ENCODE results near the gene IP6K2. TPM values are rescaled to one million over a fixed set of nuclear protein-coding genes. Genes with fewer than 3 reads are reported as not detected.

The IP6K2 gene
- total and polyA plus RNA-seq, 7 donors, result 39.0 to 142 (median 77.9) TPM

DNA sequence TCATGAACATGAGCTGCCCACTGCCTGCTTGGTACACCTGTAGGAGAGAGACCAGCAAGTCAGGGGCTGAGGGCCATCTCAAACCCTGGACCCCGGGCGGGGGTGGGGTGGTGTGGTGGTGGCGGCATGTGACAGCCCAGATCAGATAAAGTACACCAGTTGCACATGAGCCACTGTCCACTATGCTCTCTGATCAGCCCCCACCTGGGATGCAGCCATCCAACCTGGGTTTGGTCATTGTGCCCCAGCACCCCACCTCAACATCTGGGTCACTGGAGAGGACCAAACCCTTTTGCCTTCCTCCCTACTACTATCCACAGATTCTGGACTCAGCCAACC lies 28.3 kb downstream of the IP6K2 start:
- DNase-seq, result no peak
- TF ChIP-seq POLR2A (IDR thresholded peaks at IDR 0.05), result no peak
- no peak for TF ChIP-seq EP300 (IDR thresholded peaks at IDR 0.05)
- no peak for TF ChIP-seq POLR2AphosphoS5 (IDR thresholded peaks at IDR 0.05)
- no peak for TF ChIP-seq CTCF (IDR thresholded peaks at IDR 0.05)
- H3K27ac ChIP-seq, result no peak overlapping the region
- no peaks in the 10 kb centered on the region for H3K9me3 ChIP-seq
- 89 to 92% methylated on average over 3 of the region's 3 CpGs for WGBS, 2 donors
- no peak overlapping the region for H3K4me3 ChIP-seq
- peaks cover 0 to 41% (median 32%) of the 10 kb centered on the region in 4 donors for H3K4me1 ChIP-seq
- no peaks in the 10 kb centered on the region for H3K27me3 ChIP-seq
- H3K36me3 ChIP-seq, result peaks cover 38 to 67% (median 56%) of the 10 kb centered on the region in 4 donors
- intact Hi-C loops (cut with DNase I), result no loop called here

DNA sequence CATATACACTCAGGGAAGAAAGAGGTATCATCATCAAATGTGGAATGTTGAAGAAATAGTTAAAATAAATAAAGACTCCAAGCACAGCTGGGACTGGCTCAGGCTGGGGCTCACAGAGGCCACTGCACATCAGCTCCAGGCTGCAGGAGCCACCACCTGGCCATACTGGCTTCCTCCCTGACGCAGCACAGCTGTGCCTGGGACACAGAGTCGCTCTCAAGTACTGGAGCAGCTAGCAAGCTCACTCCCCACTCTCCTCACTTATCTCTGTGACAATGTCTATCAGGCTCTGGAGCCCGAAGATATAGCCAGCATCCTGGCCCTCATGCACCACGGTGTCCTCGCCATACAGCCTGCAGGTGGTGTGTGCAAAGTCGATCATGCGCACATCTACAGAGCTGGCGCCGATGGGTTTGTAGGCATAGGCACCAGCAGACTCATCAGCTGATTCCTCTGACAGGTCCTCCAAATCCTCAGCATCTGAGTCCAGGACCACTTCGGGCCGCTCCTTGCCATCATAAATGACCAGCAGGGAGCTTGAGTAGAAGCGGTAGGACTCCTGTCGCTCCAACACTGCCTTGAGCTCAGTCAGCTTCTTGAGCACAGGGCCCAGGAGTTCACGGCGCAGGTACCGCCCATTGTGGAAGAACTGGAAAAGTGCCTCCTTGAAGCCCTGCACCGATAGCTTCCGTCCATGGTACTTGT lies 28.8 kb downstream of the IP6K2 start:
- WGBS, 2 donors, result 85 to 91% methylated on average over 18 of the region's 18 CpGs
- peaks cover 0 to 42% (median 36%) of the 10 kb centered on the region in 4 donors for H3K4me1 ChIP-seq
- no peaks in the 10 kb centered on the region for H3K9me3 ChIP-seq
- H3K27ac ChIP-seq, result no peak overlapping the region
- peaks cover 38 to 61% (median 52%) of the 10 kb centered on the region in 4 donors for H3K36me3 ChIP-seq
- H3K27me3 ChIP-seq, result no peaks in the 10 kb centered on the region
- no peak for DNase-seq
- intact Hi-C loops (cut with DNase I), result no loop called here
- H3K4me3 ChIP-seq, result no peak overlapping the region
- TF ChIP-seq CTCF (IDR thresholded peaks at IDR 0.05) (no peak), POLR2AphosphoS5 (IDR thresholded peaks at IDR 0.05) (peak in 2 of 4 donors; percentile 35 to 37), EP300 (IDR thresholded peaks at IDR 0.05) (no peak), POLR2A (IDR thresholded peaks at IDR 0.05) (no peak)

GRCh38 chr3:48687220-48687678 lies 29.8 kb downstream of the IP6K2 start:
- H3K4me1 ChIP-seq, result peaks cover 0 to 45% (median 36%) of the 10 kb centered on the region in 4 donors

DNA sequence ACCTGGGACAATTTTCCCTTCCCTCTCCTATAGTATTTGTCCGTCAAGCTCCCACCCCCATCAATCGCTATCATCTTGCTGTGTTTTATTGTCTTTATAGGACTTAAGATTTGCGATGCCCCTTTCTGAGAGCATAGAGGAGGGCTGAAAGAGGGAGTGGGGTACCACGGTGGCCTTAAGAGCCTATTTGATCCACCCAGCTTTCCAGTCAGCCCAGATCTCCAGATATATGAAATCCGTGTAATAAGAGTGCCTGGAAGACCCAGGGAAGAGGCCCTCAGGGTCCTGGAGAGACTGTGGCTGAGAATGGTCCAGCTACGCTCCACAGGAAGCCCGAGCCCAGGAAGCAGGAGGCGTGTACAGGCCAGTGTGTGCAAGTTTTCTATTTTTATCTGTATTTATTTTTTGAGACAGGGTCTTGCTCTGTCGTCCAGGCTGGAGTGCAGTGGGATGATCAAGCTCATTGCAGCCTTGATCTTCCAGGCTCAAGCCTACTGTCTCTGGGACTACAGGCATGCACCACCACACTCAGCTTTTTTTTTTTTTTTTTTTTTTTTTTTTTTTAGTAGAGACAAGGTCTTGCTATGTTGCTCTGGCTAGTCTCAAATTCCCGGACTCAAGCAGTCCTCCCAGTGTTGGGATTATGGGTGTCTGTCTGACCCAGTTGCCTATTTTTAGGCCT lies 30.3 kb downstream of the IP6K2 start:
- intact Hi-C loops (cut with DNase I), result loop anchor here (1.0 kb wide), 1 partner anchor 51 kb away; the partner anchor contains the start of gene SLC26A6

More at GRCh38 chr3:48687220-48687678, 29.8 kb downstream of the IP6K2 start:
- Histone ChIP-seq H3K27ac (peak overlapping the region in 3 of 4 donors; percentile 38 to 79 (median 50)), H3K27me3 (no peaks in the 10 kb centered on the region), H3K36me3 (peaks cover 32 to 54% (median 44%) of the 10 kb centered on the region in 4 donors), H3K9me3 (no peaks in the 10 kb centered on the region), H3K4me3 (no peak overlapping the region)
- TF ChIP-seq CTCF (IDR thresholded peaks at IDR 0.05), result no peak
- no peak for TF ChIP-seq POLR2AphosphoS5 (IDR thresholded peaks at IDR 0.05)
- TF ChIP-seq EP300 (IDR thresholded peaks at IDR 0.05), result no peak
- TF ChIP-seq POLR2A (IDR thresholded peaks at IDR 0.05), result no peak
- no peak for DNase-seq
- WGBS, 2 donors, result 25 to 56% methylated on average over 3 of the region's 3 CpGs
- intact Hi-C loops (cut with DNase I), result no loop called here

More for the DNA sequence above, 30.3 kb downstream of the IP6K2 start:
- no peaks in the 10 kb centered on the region for H3K9me3 ChIP-seq
- no peak for DNase-seq
- 38 to 67% methylated on average over 10 of the region's 10 CpGs for WGBS, 2 donors
- peak overlapping the region; percentile 77 to 85 (median 80) for H3K27ac ChIP-seq
- H3K4me3 ChIP-seq, result peak overlapping the region in 2 of 4 donors; percentile 65 to 94
- no peaks in the 10 kb centered on the region for H3K27me3 ChIP-seq
- H3K36me3 ChIP-seq, result peaks cover 27 to 54% (median 42%) of the 10 kb centered on the region in 4 donors
- TF ChIP-seq POLR2AphosphoS5 (IDR thresholded peaks at IDR 0.05) (peak in 1 of 4 donors; percentile 38), POLR2A (IDR thresholded peaks at IDR 0.05) (no peak)
- H3K4me1 ChIP-seq, result peaks cover 0 to 45% (median 36%) of the 10 kb centered on the region in 4 donors

Measured in sigmoid colon (tissue), 7 donors.